HCT116 (cell line): ENCODE measurements around the gene SLC6A18.

Experiments
- POLR2A ChIP-seq: IDR thresholded peaks from 2 replicates; pipeline ENCODE4 v1.7.0; 2011; ENCODE audit warnings: borderline replicate concordance; ENCODE audit not compliant: insufficient read depth, insufficient read length; ENCODE audit errors: extremely low read depth
- RAD21 ChIP-seq: IDR thresholded peaks from 2 replicates; pipeline ENCODE4 v1.6.1; 2012; ENCODE audit warnings: low read depth, mild to moderate bottlenecking
- TF ChIP-seq, protein P1 (sequence below), 3 experiments: fragments of 200-600 bp in 1 of 3; sonication (generic) in 1 of 3; IDR thresholded peaks in 2 of 3; conservative IDR thresholded peaks in 1 of 3; 2 replicates each; pipeline ENCODE4 v1.5.1; 2012 to 2017; ENCODE audit warnings: low read depth in 2 of 3, low read length in 2 of 3, antibody characterized with exemption in 1 of 3, borderline replicate concordance in 1 of 3, control low read depth in 1 of 3, mild to moderate bottlenecking in 1 of 3, mixed read lengths in 1 of 3, mixed run types in 1 of 3, moderate library complexity in 1 of 3; ENCODE audit not compliant: insufficient read depth in 1 of 3

DNA sequence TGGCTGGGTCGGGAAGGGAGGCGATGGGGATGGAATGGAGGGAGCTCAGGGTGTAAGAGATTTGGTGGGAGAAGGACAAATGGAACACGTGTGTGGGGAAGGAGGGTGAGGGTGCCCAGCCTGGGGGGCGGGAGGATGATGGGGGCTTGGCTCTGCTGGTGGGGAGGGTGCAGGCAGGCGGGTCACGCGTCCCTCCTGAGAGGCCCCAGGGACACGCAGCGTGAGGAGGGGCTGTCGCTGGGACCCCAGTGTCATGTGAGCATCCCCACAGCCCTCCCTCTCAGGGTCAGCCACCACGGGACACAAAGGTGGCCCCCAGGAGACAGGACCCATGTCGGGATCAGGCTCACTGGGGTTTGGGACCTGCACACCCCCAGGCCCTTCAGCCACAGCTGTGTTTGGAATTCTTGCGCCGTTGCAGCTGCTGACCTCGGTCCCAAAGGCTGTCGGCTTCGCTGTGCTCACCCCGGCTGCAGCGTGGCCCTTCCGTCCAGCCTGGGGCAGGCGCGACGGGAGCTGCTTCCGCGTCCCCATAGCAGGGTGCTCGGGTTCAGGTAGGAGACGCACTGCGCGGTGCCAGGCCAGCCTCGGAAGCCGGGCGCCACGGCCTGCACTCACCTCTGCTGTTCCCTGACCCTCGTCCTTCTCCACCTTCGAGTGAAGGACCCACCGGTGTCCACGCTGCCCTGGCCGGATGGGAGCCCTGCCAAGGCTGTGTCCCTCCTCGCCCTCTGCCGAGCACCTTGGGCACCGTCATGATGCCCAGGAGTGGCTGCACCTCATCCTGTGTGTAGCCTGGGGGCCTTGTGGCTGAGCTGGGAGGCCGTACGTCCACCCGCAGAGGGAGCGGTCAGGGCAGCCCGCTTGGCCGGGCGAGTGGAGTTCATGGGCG, 18.4 kb upstream of the SLC6A18 start:
- TF ChIP-seq, protein P1, sequence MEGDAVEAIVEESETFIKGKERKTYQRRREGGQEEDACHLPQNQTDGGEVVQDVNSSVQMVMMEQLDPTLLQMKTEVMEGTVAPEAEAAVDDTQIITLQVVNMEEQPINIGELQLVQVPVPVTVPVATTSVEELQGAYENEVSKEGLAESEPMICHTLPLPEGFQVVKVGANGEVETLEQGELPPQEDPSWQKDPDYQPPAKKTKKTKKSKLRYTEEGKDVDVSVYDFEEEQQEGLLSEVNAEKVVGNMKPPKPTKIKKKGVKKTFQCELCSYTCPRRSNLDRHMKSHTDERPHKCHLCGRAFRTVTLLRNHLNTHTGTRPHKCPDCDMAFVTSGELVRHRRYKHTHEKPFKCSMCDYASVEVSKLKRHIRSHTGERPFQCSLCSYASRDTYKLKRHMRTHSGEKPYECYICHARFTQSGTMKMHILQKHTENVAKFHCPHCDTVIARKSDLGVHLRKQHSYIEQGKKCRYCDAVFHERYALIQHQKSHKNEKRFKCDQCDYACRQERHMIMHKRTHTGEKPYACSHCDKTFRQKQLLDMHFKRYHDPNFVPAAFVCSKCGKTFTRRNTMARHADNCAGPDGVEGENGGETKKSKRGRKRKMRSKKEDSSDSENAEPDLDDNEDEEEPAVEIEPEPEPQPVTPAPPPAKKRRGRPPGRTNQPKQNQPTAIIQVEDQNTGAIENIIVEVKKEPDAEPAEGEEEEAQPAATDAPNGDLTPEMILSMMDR (IDR thresholded peaks at IDR 0.05 in 2 of 3, conservative IDR thresholded peaks at IDR 0.05 in 1 of 3; ENCODE audit: borderline replicate concordance in 1 of 3, insufficient read depth in 1 of 3, low read depth in 2 of 3, low read length in 2 of 3): no peak
- TF ChIP-seq RAD21: no peak
- TF ChIP-seq POLR2A: no peak
